Endothelial cell of umbilical vein (primary cell): ENCODE results near the gene NUDT4B.
"Not testable (repeated sequence)": the region's sequence is repeated elsewhere in the genome, so short reads cannot be mapped to it uniquely, and the experiment has no call there.

Experiments
- EZH2 ChIP-seq: IDR thresholded peaks from 2 replicates; pipeline ENCODE4 v1.6.1; 2012; ENCODE audit warnings: borderline replicate concordance, low read depth, mild to moderate bottlenecking, moderate library complexity, low read length, inconsistent platforms; ENCODE audit not compliant: severe bottlenecking
- FOS ChIP-seq: IDR thresholded peaks from 2 replicates; pipeline ENCODE4 v1.6.1; 2011; ENCODE audit warnings: mild to moderate bottlenecking, low read length, moderate library complexity, borderline replicate concordance; ENCODE audit not compliant: insufficient read depth
- POLR2A ChIP-seq: IDR thresholded peaks from 2 replicates; pipeline ENCODE4 v1.6.1; 2012; ENCODE audit warnings: low read depth, mild to moderate bottlenecking, control low read depth, low read length
- POLR2AphosphoS5 ChIP-seq: IDR thresholded peaks from 2 replicates; pipeline ENCODE4 v1.6.1; 2012; ENCODE audit warnings: low read depth, mild to moderate bottlenecking, control low read depth, low read length, moderate library complexity; ENCODE audit not compliant: insufficient read depth
- TF ChIP-seq, protein P1 (sequence below), 2 donors: IDR thresholded peaks; 1 replicate in 1 of 2; 2 replicates in 1 of 2; pipeline ENCODE4 v1.5.1; 2011; ENCODE audit warnings: low read length in 2 of 2, mild to moderate bottlenecking in 2 of 2, moderate library complexity in 2 of 2, control low read depth in 1 of 2, inconsistent platforms in 1 of 2, low read depth in 1 of 2; ENCODE audit not compliant: insufficient read depth in 1 of 2; ENCODE audit errors: extremely low read depth in 1 of 2
- TF ChIP-seq, protein P2 (sequence below): IDR thresholded peaks from 2 replicates; pipeline ENCODE4 v1.6.1; 2011; ENCODE audit not compliant: insufficient read depth, insufficient read length

DNA sequence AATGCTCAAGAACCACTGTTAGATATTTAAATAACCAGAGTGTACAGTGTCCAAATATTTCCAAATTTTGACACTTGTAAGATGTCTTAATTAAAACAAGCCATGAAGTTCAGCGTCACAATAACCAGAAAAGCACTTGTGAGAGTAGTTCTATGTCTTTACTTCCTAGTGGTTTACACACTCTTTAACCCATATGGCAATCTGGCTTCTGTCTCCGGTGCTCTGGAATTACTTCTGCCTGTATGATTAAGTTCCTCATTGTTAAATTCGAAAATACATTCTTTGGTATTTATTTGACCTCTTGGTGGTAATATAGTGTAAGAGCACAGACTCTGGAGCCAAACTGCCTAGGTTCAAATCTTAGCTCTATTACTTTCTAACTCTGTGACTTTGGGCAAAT, 20.9 kb downstream of the NUDT4B start:
- TF ChIP-seq FOS, POLR2A, EZH2, POLR2AphosphoS5: not testable (repeated sequence)
- TF ChIP-seq, protein P1, sequence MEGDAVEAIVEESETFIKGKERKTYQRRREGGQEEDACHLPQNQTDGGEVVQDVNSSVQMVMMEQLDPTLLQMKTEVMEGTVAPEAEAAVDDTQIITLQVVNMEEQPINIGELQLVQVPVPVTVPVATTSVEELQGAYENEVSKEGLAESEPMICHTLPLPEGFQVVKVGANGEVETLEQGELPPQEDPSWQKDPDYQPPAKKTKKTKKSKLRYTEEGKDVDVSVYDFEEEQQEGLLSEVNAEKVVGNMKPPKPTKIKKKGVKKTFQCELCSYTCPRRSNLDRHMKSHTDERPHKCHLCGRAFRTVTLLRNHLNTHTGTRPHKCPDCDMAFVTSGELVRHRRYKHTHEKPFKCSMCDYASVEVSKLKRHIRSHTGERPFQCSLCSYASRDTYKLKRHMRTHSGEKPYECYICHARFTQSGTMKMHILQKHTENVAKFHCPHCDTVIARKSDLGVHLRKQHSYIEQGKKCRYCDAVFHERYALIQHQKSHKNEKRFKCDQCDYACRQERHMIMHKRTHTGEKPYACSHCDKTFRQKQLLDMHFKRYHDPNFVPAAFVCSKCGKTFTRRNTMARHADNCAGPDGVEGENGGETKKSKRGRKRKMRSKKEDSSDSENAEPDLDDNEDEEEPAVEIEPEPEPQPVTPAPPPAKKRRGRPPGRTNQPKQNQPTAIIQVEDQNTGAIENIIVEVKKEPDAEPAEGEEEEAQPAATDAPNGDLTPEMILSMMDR (IDR thresholded peaks at IDR 0.05; ENCODE audit: extremely low read depth in 1 of 2, insufficient read depth in 1 of 2, low read depth in 1 of 2, low read length in 2 of 2), result not testable (repeated sequence)
- TF ChIP-seq, protein P2, sequence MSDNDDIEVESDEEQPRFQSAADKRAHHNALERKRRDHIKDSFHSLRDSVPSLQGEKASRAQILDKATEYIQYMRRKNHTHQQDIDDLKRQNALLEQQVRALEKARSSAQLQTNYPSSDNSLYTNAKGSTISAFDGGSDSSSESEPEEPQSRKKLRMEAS, result not testable (repeated sequence)
